GM12878 (cell line): ENCODE measurements around the gene PNPLA8. TPM values are rescaled to one million over a fixed set of nuclear protein-coding genes. Genes with fewer than 3 reads are reported as not detected.
"Not testable (repeated sequence)": the region's sequence is repeated elsewhere in the genome, so short reads cannot be mapped to it uniquely, and the experiment has no call there.

ENCODE experiments used
- ATAC-seq: fragments of 200-7000 bp; cut with Tn5 transposase; 3 replicates; pipeline ENCODE4 v1.9.1; 2020; ENCODE audit warnings: mild to moderate bottlenecking, moderate library complexity
- BruUV-seq: library from RNA; stranded (reverse); fragments of 400-500 nt; replicated peaks from 2 replicates; lab custom pipeline; 2021; lab: Mats Ljungman, UMichigan
- CTCF ChIA-PET: fragments of 300-600 bp; sonication (Branson Sonifier 250); formaldehyde crosslinking; extraction: SDS; loops from one replicate; lab custom pipeline; 2021; ENCODE audit warnings: inconsistent platforms; lab: Yijun Ruan, JAX
- POLR2A ChIA-PET: fragments of 350-600 bp; formaldehyde crosslinking; extraction: SDS; loops from one replicate; lab custom pipeline; 2021; ENCODE audit warnings: inconsistent platforms; lab: Charles Lee
- RAD21 ChIA-PET: fragments of 300-600 bp; sonication (Branson Sonifier 250); formaldehyde crosslinking; loops from one replicate; lab custom pipeline; 2023; ENCODE audit warnings: antibody characterized with exemption; ENCODE audit not compliant: unreplicated experiment; lab: Charles Lee
- SMC1A ChIA-PET: fragments of 300-600 bp; sonication (Branson Sonifier 250); formaldehyde crosslinking; loops from one replicate; lab custom pipeline; 2023; ENCODE audit not compliant: unreplicated experiment, uncharacterized antibody; lab: Charles Lee
- DNase-seq: peaks from one replicate; pipeline ENCODE4 v3.0.0-alpha.2; 2011; ENCODE audit warnings: low read depth, low spot score
- FAIRE-seq: peaks from 3 replicates; lab custom pipeline; 2011; peaks lifted over from hg19 to GRCh38; lab: Jason Lieb, UNC
- H2AFZ ChIP-seq: 2 replicates; pipeline ENCODE4 v1.6.0; 2011; ENCODE audit warnings: low read depth, low read length, control low read depth; ENCODE audit not compliant: control insufficient read depth
- H3K27ac ChIP-seq: 2 replicates; pipeline ENCODE4 v1.5.1; 2011; ENCODE audit warnings: control low read depth; ENCODE audit not compliant: control insufficient read depth, insufficient read depth
- H3K27me3 ChIP-seq, 2 experiments: replicated peaks in 1 of 2; 2 replicates each; pipeline versions ENCODE4 v1.6.0 to v1.6.1; 2011; ENCODE audit warnings: low read length in 1 of 2; ENCODE audit not compliant: control insufficient read depth in 2 of 2, insufficient read depth in 2 of 2
- H3K36me3 ChIP-seq, 2 experiments: 2 replicates each; pipeline ENCODE4 v1.5.1; 2011; ENCODE audit warnings: low read length in 1 of 2; ENCODE audit not compliant: control insufficient read depth in 2 of 2, insufficient read depth in 2 of 2
- H3K4me1 ChIP-seq: 2 replicates; pipeline ENCODE4 v1.6.1; 2011; ENCODE audit warnings: mild to moderate bottlenecking, low read length, moderate library complexity, mixed read lengths; ENCODE audit not compliant: control insufficient read depth, insufficient read depth
- H3K4me2 ChIP-seq: 2 replicates; pipeline ENCODE4 v1.6.0; 2011; ENCODE audit warnings: control low read depth; ENCODE audit not compliant: control insufficient read depth, insufficient read depth
- H3K4me3 ChIP-seq: fragments of 200-600 bp; sonication (generic); 2 replicates; pipeline ENCODE4 v1.5.1; 2016
- H3K79me2 ChIP-seq: 2 replicates; pipeline ENCODE4 v1.6.0; 2011; ENCODE audit warnings: low read length; ENCODE audit not compliant: control insufficient read depth, insufficient read depth
- H3K9ac ChIP-seq: 2 replicates; pipeline ENCODE4 v1.8.0; 2011; ENCODE audit warnings: low read length, control low read depth, mixed read lengths; ENCODE audit not compliant: control insufficient read depth, insufficient read depth
- H3K9me3 ChIP-seq: replicated peaks from 3 replicates; pipeline ENCODE4 v1.5.1; 2011; ENCODE audit warnings: mild to moderate bottlenecking, low read length; ENCODE audit not compliant: control insufficient read depth, insufficient read depth
- H4K20me1 ChIP-seq: 2 replicates; pipeline ENCODE4 v1.6.0; 2011; ENCODE audit not compliant: control insufficient read depth, insufficient read depth
- CBFB ChIP-seq: IDR thresholded peaks from 2 replicates; pipeline ENCODE4 v1.6.1; 2016; ENCODE audit warnings: antibody characterized with exemption, low read depth
- SMC3 ChIP-seq: IDR thresholded peaks from 2 replicates; pipeline ENCODE4 v1.6.1; 2011; ENCODE audit warnings: low read length, improper control_type of control experiment, borderline replicate concordance
- YBX1 ChIP-seq: fragments of 450-650 bp; IDR thresholded peaks from 2 replicates; pipeline ENCODE4 v1.6.1; 2016; ENCODE audit warnings: antibody characterized with exemption
- ZNF24 ChIP-seq: fragments of 450-650 bp; IDR thresholded peaks from 2 replicates; pipeline ENCODE4 v1.6.1; 2017; ENCODE audit warnings: antibody characterized with exemption, mild to moderate bottlenecking
- WGBS: methylation state at CpG from one replicate; pipeline ENCODE4 v1.1.6; 2016; ENCODE audit warnings: low lambda C conversion rate; ENCODE audit not compliant: insufficient replicate concordance, insufficient coverage; ENCODE audit errors: missing lambda C conversion rate; 5-methylcytosine and 5-hydroxymethylcytosine counted together
- in situ Hi-C: fragments of 300-500 bp; cut with MboI; formaldehyde crosslinking; loops from 9 replicates; pipeline ENCODE4 v1.14.3; 2018; ENCODE audit warnings: mixed read lengths
- intact Hi-C: fragments of 100-400 bp; cut with micrococcal nuclease; formaldehyde crosslinking; loops from one replicate; pipeline ENCODE4 v1.14.2; 2022; ENCODE audit not compliant: unreplicated experiment
- polyA plus RNA-seq, 11 experiments: library from polyadenylated mRNA; depleted of rRNA in 4 of 11; unstranded in 6 of 11; stranded (reverse) in 5 of 11; fragments of >200 nt; fragmentation: Nextera tagmentation in 4 of 11; fragmentation: Illumina TruSeq in 1 of 11; extraction: Ambion mirVana in 4 of 11; extraction: Trizol in 1 of 11; gene quantifications; 1 replicate in 1 of 11; 2 replicates in 10 of 11; pipeline versions ENCODE4 v1.2.1 to v1.2.3, GENCODE V29; 2011 to 2016; ENCODE audit warnings: inconsistent platforms in 2 of 11, missing spikeins in 2 of 11, low read depth in 1 of 11
- total RNA-seq, 4 experiments: library from RNA; depleted of rRNA in 3 of 4; stranded (reverse); fragments of >200 nt in 3 of 4; fragmentation: Illumina TruSeq in 1 of 4; extraction: Trizol in 1 of 4; gene quantifications; 2 replicates each; pipeline versions ENCODE4 v1.2.1 to v1.2.3, GENCODE V29; 2013 to 2021

The PNPLA8 gene
- total and polyA plus RNA-seq, 10 of the 15 experiments (the other 5 are each of a cell fraction or from before 2014, with no cell fraction given), result 8.0 to 16.3 (median 12.2) TPM

- Histone ChIP-seq H3K36me3 (no peaks in the 10 kb centered on the region), H3K27me3 (no peaks in the 10 kb centered on the region), H4K20me1 (no peaks in the 10 kb centered on the region), H2AFZ (no peak overlapping the region), H3K4me2 (no peak overlapping the region), H3K9ac (no peak overlapping the region), H3K79me2 (no peaks in the 10 kb centered on the region), H3K9me3 (no peaks in the 10 kb centered on the region), H3K4me3 (no peak overlapping the region), H3K4me1 (no peaks in the 10 kb centered on the region), H3K27ac (no peak overlapping the region)
- ChIA-PET SMC1A (interaction anchor here (0.7 to 2.7 kb wide), 3 partner anchors 10 to 24 kb away, joined by 3 to 13 read pairs (median 3); partner anchors contain the start of gene PNPLA8), POLR2A (no interaction called here), CTCF (interaction anchor here (1.3 to 1.7 kb wide), 2 partner anchors 9 to 14 kb away, joined by 4 to 6 read pairs; no protein-coding TSS in a partner anchor), RAD21 (no interaction called here)
- ATAC-seq, result no peak
- TF ChIP-seq ZNF24, result no peak
- no peak for TF ChIP-seq YBX1
- no peak for TF ChIP-seq CBFB
- TF ChIP-seq SMC3, result no peak
- no TSS peak for BruUV-seq
- intact Hi-C loops, result no loop called here
- 63% methylated on average over 2 of the region's 2 CpGs for WGBS
- FAIRE-seq, result no peak
- DNase-seq, result no peak
- in situ Hi-C loops, result no loop called here
Measured at GRCh38 chr7:108541478-108541877, 15.5 kb upstream of the PNPLA8 start.

GRCh38 chr7:108538685-108539084 is 12.8 kb upstream of the PNPLA8 start:
- ChIA-PET RAD21 (interaction anchor here (0.6 kb wide), 1 partner anchor 438 kb away, joined by 3 read pairs; no protein-coding TSS in a partner anchor), POLR2A (interaction anchor here (0.6 to 1.0 kb wide), 3 partner anchors 10 to 652 kb away, joined by 3 read pairs; no protein-coding TSS in a partner anchor)
- BruUV-seq, CTCF ChIA-PET, H3K4me3 ChIP-seq, H3K9ac ChIP-seq, H3K27ac ChIP-seq, H3K4me1 ChIP-seq, H3K9me3 ChIP-seq, H2AFZ ChIP-seq, H4K20me1 ChIP-seq, H3K79me2 ChIP-seq, SMC1A ChIA-PET, H3K4me2 ChIP-seq, ATAC-seq, intact Hi-C loops, H3K27me3 ChIP-seq, in situ Hi-C loops, H3K36me3 ChIP-seq, DNase-seq, FAIRE-seq: not testable (repeated sequence)
- 58% methylated on average over 4 of the region's 4 CpGs for WGBS
